D721Med (cell line): ENCODE data around the gene PDE4B.

Source experiments
- DNase-seq: peaks from one replicate; pipeline ENCODE4 v3.0.0; 2011; ENCODE audit warnings: low spot score; ENCODE audit not compliant: insufficient read length
- FAIRE-seq: peaks from 2 replicates; lab custom pipeline; 2011; peaks lifted over from hg19 to GRCh38; lab: Jason Lieb, UNC
- TF ChIP-seq, protein P1 (sequence below): IDR thresholded peaks from 2 replicates; pipeline ENCODE4 v1.5.1; 2012; ENCODE audit warnings: mild to moderate bottlenecking, control low read depth; ENCODE audit not compliant: insufficient read depth; ENCODE audit errors: missing control alignments

The PDE4B gene

DNA sequence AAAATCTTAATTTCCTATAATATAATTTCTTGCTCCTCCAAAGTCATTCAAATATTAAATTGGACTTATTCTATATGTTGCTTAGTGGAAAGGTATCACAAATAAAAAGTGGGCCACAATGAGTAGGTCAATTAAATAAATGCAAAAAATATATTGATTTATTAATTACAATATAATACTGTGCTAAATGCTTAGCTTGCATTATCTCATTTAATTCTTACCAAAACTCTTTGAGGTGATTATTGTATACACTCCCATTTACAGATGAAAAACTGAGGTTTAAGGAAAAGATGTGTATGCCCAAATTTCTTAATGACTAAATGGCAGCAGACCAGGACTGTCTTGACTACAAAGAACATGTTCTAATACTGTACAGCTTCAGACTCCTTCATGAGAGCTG, 415.9 kb downstream of the PDE4B start:
- TF ChIP-seq, protein P1, sequence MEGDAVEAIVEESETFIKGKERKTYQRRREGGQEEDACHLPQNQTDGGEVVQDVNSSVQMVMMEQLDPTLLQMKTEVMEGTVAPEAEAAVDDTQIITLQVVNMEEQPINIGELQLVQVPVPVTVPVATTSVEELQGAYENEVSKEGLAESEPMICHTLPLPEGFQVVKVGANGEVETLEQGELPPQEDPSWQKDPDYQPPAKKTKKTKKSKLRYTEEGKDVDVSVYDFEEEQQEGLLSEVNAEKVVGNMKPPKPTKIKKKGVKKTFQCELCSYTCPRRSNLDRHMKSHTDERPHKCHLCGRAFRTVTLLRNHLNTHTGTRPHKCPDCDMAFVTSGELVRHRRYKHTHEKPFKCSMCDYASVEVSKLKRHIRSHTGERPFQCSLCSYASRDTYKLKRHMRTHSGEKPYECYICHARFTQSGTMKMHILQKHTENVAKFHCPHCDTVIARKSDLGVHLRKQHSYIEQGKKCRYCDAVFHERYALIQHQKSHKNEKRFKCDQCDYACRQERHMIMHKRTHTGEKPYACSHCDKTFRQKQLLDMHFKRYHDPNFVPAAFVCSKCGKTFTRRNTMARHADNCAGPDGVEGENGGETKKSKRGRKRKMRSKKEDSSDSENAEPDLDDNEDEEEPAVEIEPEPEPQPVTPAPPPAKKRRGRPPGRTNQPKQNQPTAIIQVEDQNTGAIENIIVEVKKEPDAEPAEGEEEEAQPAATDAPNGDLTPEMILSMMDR: no peak
- FAIRE-seq: no peak
- no peak for DNase-seq

DNA sequence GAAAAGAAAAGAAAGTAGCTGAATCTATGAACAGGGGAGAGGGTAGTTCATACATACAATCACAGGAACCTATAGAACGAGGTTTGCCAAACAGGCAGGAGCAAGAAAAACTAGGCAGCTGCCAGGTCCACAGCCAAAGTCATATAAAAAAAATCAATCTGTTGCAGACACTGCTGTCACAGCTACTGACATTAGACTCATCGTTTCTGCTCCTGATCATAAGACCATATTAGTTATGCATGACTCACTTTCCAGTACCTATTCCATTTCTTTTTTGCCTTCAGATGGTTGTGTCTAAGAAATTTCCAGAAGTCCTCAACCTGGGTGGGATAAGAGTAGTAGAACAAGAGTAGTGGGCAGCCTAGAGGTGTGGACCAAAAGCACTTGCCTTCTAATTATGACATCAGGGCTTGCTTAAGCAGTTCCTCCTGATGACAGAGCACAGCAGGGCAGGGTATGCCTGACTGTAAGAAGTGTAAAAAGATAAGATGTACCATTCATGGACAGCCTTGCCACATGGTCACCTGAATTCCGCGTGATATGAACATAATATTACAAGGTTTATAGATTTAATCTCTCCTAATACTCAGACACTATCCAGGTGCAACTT, 418.0 kb downstream of the PDE4B start:
- TF ChIP-seq, protein P1: no peak
- FAIRE-seq (no peak), DNase-seq (no peak)

GRCh38 chr1:66211521-66211920, 418.8 kb downstream of the PDE4B start:
- no peak for FAIRE-seq
- no peak for DNase-seq
- TF ChIP-seq, protein P1: no peak

DNA sequence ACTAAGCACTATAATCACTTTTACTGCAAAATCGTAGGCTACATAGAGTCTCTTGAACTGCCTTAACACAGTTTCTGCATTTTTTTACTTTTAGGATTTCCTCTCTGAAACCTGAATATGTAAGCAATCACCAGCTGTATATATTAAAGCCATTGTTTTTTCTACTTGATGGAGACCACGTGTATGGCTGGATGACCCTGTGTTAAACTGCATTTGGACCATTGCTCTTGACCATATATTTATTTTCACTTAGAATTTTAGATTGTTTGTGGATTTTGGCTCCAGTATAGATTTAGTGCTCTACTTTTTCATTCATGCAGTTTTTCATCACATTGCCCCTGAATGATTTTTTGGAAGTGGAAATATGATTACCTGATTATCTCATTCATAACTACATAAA, 420.8 kb downstream of the PDE4B start:
- FAIRE-seq: no peak
- TF ChIP-seq, protein P1: no peak

GRCh38 chr1:66214901-66215300, 422.2 kb downstream of the PDE4B start:
- FAIRE-seq (no peak), DNase-seq (no peak)
- TF ChIP-seq, protein P1: no peak

More for the DNA sequence above, 420.8 kb downstream of the PDE4B start:
- no peak for DNase-seq

GRCh38 chr1:66217021-66217420, 424.3 kb downstream of the PDE4B start:
- no peak for DNase-seq
- no peak for FAIRE-seq
- TF ChIP-seq, protein P1: no peak

DNA sequence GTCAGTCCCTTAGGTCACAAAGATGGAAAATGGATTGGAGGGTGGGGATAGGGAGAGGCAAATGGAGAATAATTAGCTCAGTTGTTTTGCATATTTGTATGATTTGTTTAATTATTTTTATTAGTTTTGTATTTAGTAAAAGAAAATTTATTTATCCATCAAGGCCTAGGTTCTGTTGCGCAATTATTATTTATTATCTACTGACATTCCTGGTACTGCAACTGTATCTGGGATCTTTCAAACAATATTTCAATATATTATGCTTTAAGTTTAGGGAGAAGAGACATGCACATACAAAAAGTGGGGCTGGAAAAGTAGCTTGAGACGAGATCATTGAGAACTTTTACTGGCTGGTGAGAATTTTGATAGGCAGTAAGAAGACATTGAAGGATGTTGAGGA, 424.9 kb downstream of the PDE4B start:
- TF ChIP-seq, protein P1: no peak
- FAIRE-seq: no peak
- DNase-seq: no peak
